K562 (cell line): ENCODE data around the gene SEZ6. TPM values are rescaled to one million over a fixed set of nuclear protein-coding genes. Genes with fewer than 3 reads are reported as not detected.

Experiments used
- ATAC-seq: fragments of 200-7000 bp; cut with Tn5 transposase; 3 replicates; pipeline ENCODE4 v1.9.1; 2020; ENCODE audit warnings: moderate library complexity
- BruUV-seq: library from RNA; stranded (reverse); fragments of 400-500 nt; replicated peaks from 2 replicates; lab custom pipeline; 2021; lab: Mats Ljungman, UMichigan
- CTCF ChIA-PET: fragments of 300-600 bp; formaldehyde crosslinking; extraction: SDS; loops from one replicate; lab custom pipeline; 2021; ENCODE audit warnings: low intra/inter-chr PET ratio; lab: Yijun Ruan, JAX
- POLR2A ChIA-PET: fragments of 300-600, 350-650 bp; sonication (Branson Sonifier 250); formaldehyde crosslinking; extraction: SDS; loops from one replicate; lab custom pipeline; 2021; ENCODE audit warnings: antibody characterized with exemption, inconsistent platforms; lab: Yijun Ruan, JAX
- DNase-seq, 4 experiments: peaks; one replicate each; pipeline versions ENCODE4 v3.0.0 to v3.0.0-alpha.2; 2011 to 2018; ENCODE audit warnings: low spot score in 3 of 4, mixed read lengths in 3 of 4; ENCODE audit errors: extremely low read depth in 1 of 4
- FAIRE-seq: peaks from 2 replicates; lab custom pipeline; 2011; peaks lifted over from hg19 to GRCh38; lab: Jason Lieb, UNC
- H2AFZ ChIP-seq: 2 replicates; pipeline ENCODE4 v1.6.0; 2011; ENCODE audit warnings: low read depth, low read length, control low read depth, inconsistent platforms
- H3K27ac ChIP-seq: fragments of 200-600 bp; 3 replicates; pipeline ENCODE4 v1.8.0; 2011; ENCODE audit warnings: low read depth, mild to moderate bottlenecking, control low read depth, inconsistent platforms, low read length, moderate library complexity, mixed read lengths; ENCODE audit errors: extremely low read depth
- H3K27me3 ChIP-seq, 2 experiments: fragments of 300-600 bp in 1 of 2; 2 replicates in 1 of 2; 3 replicates in 1 of 2; pipeline versions ENCODE4 v1.6.0 to v1.8.0; 2011; ENCODE audit warnings: inconsistent platforms in 2 of 2, low read length in 2 of 2, mild to moderate bottlenecking in 1 of 2, mixed read lengths in 1 of 2, moderate library complexity in 1 of 2; ENCODE audit not compliant: control insufficient read depth in 2 of 2, insufficient read depth in 2 of 2
- H3K36me3 ChIP-seq: fragments of 300-600 bp; 3 replicates; pipeline ENCODE4 v1.8.0; 2011; ENCODE audit warnings: mild to moderate bottlenecking, low read length, inconsistent platforms; ENCODE audit not compliant: control insufficient read depth, insufficient read depth
- H3K4me1 ChIP-seq, 2 experiments: fragments of 200-600 bp in 1 of 2; replicated peaks in 1 of 2; 2 replicates in 1 of 2; 3 replicates in 1 of 2; pipeline versions ENCODE4 v1.5.1 to v1.8.0; 2011; ENCODE audit warnings: inconsistent platforms in 2 of 2, low read length in 2 of 2, mild to moderate bottlenecking in 1 of 2, mixed read lengths in 1 of 2, moderate library complexity in 1 of 2; ENCODE audit not compliant: control insufficient read depth in 2 of 2, insufficient read depth in 2 of 2
- H3K4me2 ChIP-seq: 2 replicates; pipeline ENCODE4 v1.6.1; 2011; ENCODE audit warnings: low read length, control low read depth, inconsistent platforms, mixed read lengths; ENCODE audit not compliant: insufficient read depth
- H3K4me3 ChIP-seq: fragments of 200-600 bp; sonication (generic), shearing (Covaris generic); 2 replicates; pipeline ENCODE4 v1.5.1; 2016; ENCODE audit warnings: control low read depth, inconsistent platforms
- H3K79me2 ChIP-seq: fragments of 200-600 bp; 3 replicates; pipeline ENCODE4 v1.8.0; 2011; ENCODE audit warnings: low read length, inconsistent platforms; ENCODE audit not compliant: control insufficient read depth, insufficient read depth
- H3K9ac ChIP-seq, 2 experiments: 2 replicates each; pipeline versions ENCODE4 v1.6.0 to v1.6.1; 2011; ENCODE audit warnings: low read depth in 2 of 2, low read length in 2 of 2, control low read depth in 1 of 2, inconsistent platforms in 1 of 2, mild to moderate bottlenecking in 1 of 2, mixed read lengths in 1 of 2; ENCODE audit not compliant: insufficient read depth in 1 of 2
- H3K9me1 ChIP-seq: one replicate; pipeline ENCODE4 v1.6.0; 2011; ENCODE audit warnings: inconsistent platforms, mild to moderate bottlenecking, low read length, moderate library complexity; ENCODE audit not compliant: control insufficient read depth, insufficient read depth
- H3K9me3 ChIP-seq: replicated peaks from 2 replicates; pipeline ENCODE4 v1.5.1; 2011; ENCODE audit warnings: low read depth, low read length, inconsistent platforms; ENCODE audit not compliant: control insufficient read depth, insufficient read depth
- H4K20me1 ChIP-seq: replicated peaks from 2 replicates; pipeline ENCODE4 v1.6.1; 2011; ENCODE audit warnings: low read length, inconsistent platforms, mixed read lengths; ENCODE audit not compliant: control insufficient read depth, insufficient read depth
- FOXK2 ChIP-seq, 2 experiments: fragments of 450-650 bp; IDR thresholded peaks in 1 of 2; conservative IDR thresholded peaks in 1 of 2; 2 replicates each; pipeline ENCODE4 v1.6.1; 2016; ENCODE audit warnings: low read depth in 2 of 2, mild to moderate bottlenecking in 1 of 2
- FOXM1 ChIP-seq, 2 experiments: fragments of 450-650 bp in 1 of 2; sonication (generic) in 1 of 2; formaldehyde crosslinking in 1 of 2; IDR thresholded peaks; 2 replicates each; pipeline versions ENCODE4 v1.6.1 to v1.9.0; 2017 to 2022; ENCODE audit warnings: low read depth in 2 of 2, mild to moderate bottlenecking in 2 of 2, missing genetic modification reagents in 1 of 2, moderate library complexity in 1 of 2
- GATA2 ChIP-seq: sonication (generic); formaldehyde crosslinking; IDR thresholded peaks from 2 replicates; pipeline ENCODE4 v1.4.0; 2020; ENCODE audit warnings: mild to moderate bottlenecking, missing genetic modification reagents
- HDAC2 ChIP-seq: fragments of 450-650 bp; IDR thresholded peaks from 2 replicates; pipeline ENCODE4 v1.6.1; 2016; ENCODE audit warnings: mild to moderate bottlenecking
- KLF16 ChIP-seq: IDR thresholded peaks from 2 replicates; pipeline ENCODE4 v1.6.1; 2016; ENCODE audit warnings: antibody characterized with exemption
- MYBL2 ChIP-seq, 2 experiments: fragments of 450-650 bp in 1 of 2; sonication (generic) in 1 of 2; formaldehyde crosslinking in 1 of 2; IDR thresholded peaks; 2 replicates each; pipeline versions ENCODE4 v1.6.1 to v1.8.1; 2017 to 2022; ENCODE audit warnings: borderline replicate concordance in 1 of 2, inconsistent platforms in 1 of 2, low read depth in 1 of 2, mild to moderate bottlenecking in 1 of 2, missing genetic modification reagents in 1 of 2, moderate library complexity in 1 of 2
- NR2F6 ChIP-seq: fragments of 450-650 bp; formaldehyde crosslinking; IDR thresholded peaks from 2 replicates; pipeline ENCODE4 v1.4.0; 2020; ENCODE audit warnings: mild to moderate bottlenecking
- TEAD1 ChIP-seq, 2 experiments: fragments of 450-650 bp in 1 of 2; sonication (generic) in 1 of 2; formaldehyde crosslinking; IDR thresholded peaks; 2 replicates each; pipeline versions ENCODE4 v1.4.0 to v1.8.0; 2020 to 2022; ENCODE audit warnings: mild to moderate bottlenecking in 2 of 2, missing genetic modification reagents in 1 of 2
- WGBS: fragments of 100-300 bp; shearing (Covaris generic); methylation state at CpG from one replicate; pipeline ENCODE4 v1.1.6; 2016; ENCODE audit warnings: low coverage, mixed read lengths; ENCODE audit not compliant: insufficient coverage; ENCODE audit errors: missing lambda C conversion rate; 5-methylcytosine and 5-hydroxymethylcytosine counted together
- in situ Hi-C: fragments of 300-500 bp; cut with MboI; formaldehyde crosslinking; loops from 4 replicates; pipeline ENCODE4 v1.15.0; 2018; ENCODE audit warnings: inconsistent platforms, mixed read lengths
- intact Hi-C: fragments of 100-400 bp; cut with micrococcal nuclease; formaldehyde crosslinking; loops from 2 replicates; pipeline ENCODE4 v1.14.2; 2022
- polyA plus RNA-seq, 8 experiments: library from polyadenylated mRNA; depleted of rRNA in 4 of 8; stranded (reverse) in 5 of 8; unstranded in 3 of 8; fragments of >200 nt; fragmentation: Nextera tagmentation in 2 of 8; fragmentation: Illumina TruSeq in 1 of 8; extraction: Ambion mirVana in 2 of 8; extraction: Trizol in 1 of 8; gene quantifications; 2 replicates each; pipeline versions ENCODE4 v1.2.1 to v1.2.3, GENCODE V29; 2011 to 2014; ENCODE audit warnings: inconsistent platforms in 1 of 8, missing spikeins in 1 of 8
- total RNA-seq, 7 experiments: library from RNA; depleted of rRNA in 6 of 7; stranded (reverse); fragments of >200 nt in 6 of 7; fragmentation: Illumina TruSeq in 2 of 7; extraction: Trizol in 2 of 7; gene quantifications; 2 replicates each; pipeline versions ENCODE4 v1.2.1 to v1.2.3, GENCODE V29; 2011 to 2021; ENCODE audit warnings: low replicate concordance in 1 of 7
- TF ChIP-seq, protein P1 (sequence below), 2 experiments: IDR thresholded peaks; 2 replicates each; pipeline ENCODE4 v1.6.1; 2011; ENCODE audit warnings: borderline replicate concordance in 1 of 2, control low read depth in 1 of 2, low read depth in 1 of 2, low read length in 1 of 2, mild to moderate bottlenecking in 1 of 2, mixed read lengths in 1 of 2, moderate library complexity in 1 of 2; ENCODE audit not compliant: insufficient read depth in 1 of 2, insufficient read length in 1 of 2, poor library complexity in 1 of 2, severe bottlenecking in 1 of 2; ENCODE audit errors: extremely low read depth in 1 of 2
- TF ChIP-seq, protein P2 (sequence below): fragments of 250-450 bp; sonication (Bioruptor Pico); IDR thresholded peaks from 2 replicates; pipeline ENCODE4 v1.5.0; 2021
- TF ChIP-seq, protein P3 (sequence below): fragments of 250-450 bp; sonication (Bioruptor Pico); IDR thresholded peaks from 2 replicates; pipeline ENCODE4 v1.4.0; 2020; ENCODE audit warnings: mild to moderate bottlenecking, moderate library complexity
- TF ChIP-seq, protein P4 (sequence below): sonication (generic); formaldehyde crosslinking; IDR thresholded peaks from 2 replicates; pipeline ENCODE4 v1.8.0; 2022; ENCODE audit warnings: missing genetic modification reagents, mild to moderate bottlenecking, borderline replicate concordance

Gene SEZ6
- total and polyA plus RNA-seq, 9 of the 15 experiments (the other 6 are each of a cell fraction or from before 2014, with no cell fraction given) = not detected

DNA sequence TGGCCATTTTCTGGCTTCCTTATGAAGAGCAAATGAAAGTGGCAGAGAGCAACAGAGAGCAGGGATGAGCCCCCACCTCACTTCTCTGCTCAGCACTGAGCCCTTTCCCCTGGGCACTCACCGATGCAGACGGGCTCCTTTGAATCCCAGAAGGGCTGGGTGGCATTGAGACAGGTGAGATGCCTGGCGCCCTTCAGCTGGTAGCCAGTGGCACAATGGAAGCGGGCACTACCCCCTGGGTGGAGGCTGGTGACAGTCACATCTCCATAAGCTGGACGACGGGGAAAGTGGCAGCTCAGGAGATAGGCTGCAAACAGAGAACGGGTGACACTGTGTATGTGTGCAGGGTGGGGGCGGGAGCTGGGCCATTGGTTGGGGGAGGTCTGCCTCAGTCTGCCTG lies 42.0 kb downstream of the SEZ6 start:
- intact Hi-C loops = no loop called here
- H4K20me1 ChIP-seq = peaks cover 5% of the 10 kb centered on the region; the same call in 1 of the 2 replicates
- no peaks in the 10 kb centered on the region for H3K9me1 ChIP-seq
- in situ Hi-C loops = no loop called here
- no peak overlapping the region for H3K27ac ChIP-seq
- no peak for FAIRE-seq
- no peak for ATAC-seq
- H3K27me3 ChIP-seq = peaks cover 39 to 56% of the 10 kb centered on the region in 2 experiments
- H3K9me3 ChIP-seq = no peaks in the 10 kb centered on the region
- no peak overlapping the region for H3K4me2 ChIP-seq
- WGBS = 0% methylated on average over 7 of the region's 8 CpGs
- no peak overlapping the region for H3K9ac ChIP-seq
- no TSS peak for BruUV-seq
- no peak overlapping the region for H3K4me3 ChIP-seq
- CTCF ChIA-PET = no interaction called here
- no peaks in the 10 kb centered on the region for H3K79me2 ChIP-seq
- no peaks in the 10 kb centered on the region for H3K36me3 ChIP-seq
- H2AFZ ChIP-seq = no peak overlapping the region
- no peak for DNase-seq
- no peaks in the 10 kb centered on the region; a peak in 1 of 5 replicates for H3K4me1 ChIP-seq
- POLR2A ChIA-PET = interaction anchor here (0.8 to 1.3 kb wide), 4 partner anchors 10 to 38 kb away, joined by 3 to 5 read pairs (median 4); partner anchors contain the start of gene PHF12
- TF ChIP-seq FOXK2 (conservative IDR thresholded peaks at IDR 0.05 in 1 of 2, IDR thresholded peaks at IDR 0.05 in 1 of 2; ENCODE audit: low read depth in 2 of 2) = no peak
- TF ChIP-seq MYBL2 (IDR thresholded peaks at IDR 0.05; ENCODE audit: low read depth) = no peak
- TF ChIP-seq MYBL2 (CRISPR knock-in tag; IDR thresholded peaks at IDR 0.05; ENCODE audit: borderline replicate concordance) = no peak
- TF ChIP-seq HDAC2 = no peak
- TF ChIP-seq, protein P1, sequence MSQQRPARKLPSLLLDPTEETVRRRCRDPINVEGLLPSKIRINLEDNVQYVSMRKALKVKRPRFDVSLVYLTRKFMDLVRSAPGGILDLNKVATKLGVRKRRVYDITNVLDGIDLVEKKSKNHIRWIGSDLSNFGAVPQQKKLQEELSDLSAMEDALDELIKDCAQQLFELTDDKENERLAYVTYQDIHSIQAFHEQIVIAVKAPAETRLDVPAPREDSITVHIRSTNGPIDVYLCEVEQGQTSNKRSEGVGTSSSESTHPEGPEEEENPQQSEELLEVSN (IDR thresholded peaks at IDR 0.05; ENCODE audit: borderline replicate concordance in 1 of 2, extremely low read depth in 1 of 2, insufficient read depth in 1 of 2, insufficient read length in 1 of 2, low read depth in 1 of 2, low read length in 1 of 2, poor library complexity in 1 of 2, severe bottlenecking in 1 of 2) = no peak
- TF ChIP-seq KLF16 = no peak
- TF ChIP-seq, protein P2, sequence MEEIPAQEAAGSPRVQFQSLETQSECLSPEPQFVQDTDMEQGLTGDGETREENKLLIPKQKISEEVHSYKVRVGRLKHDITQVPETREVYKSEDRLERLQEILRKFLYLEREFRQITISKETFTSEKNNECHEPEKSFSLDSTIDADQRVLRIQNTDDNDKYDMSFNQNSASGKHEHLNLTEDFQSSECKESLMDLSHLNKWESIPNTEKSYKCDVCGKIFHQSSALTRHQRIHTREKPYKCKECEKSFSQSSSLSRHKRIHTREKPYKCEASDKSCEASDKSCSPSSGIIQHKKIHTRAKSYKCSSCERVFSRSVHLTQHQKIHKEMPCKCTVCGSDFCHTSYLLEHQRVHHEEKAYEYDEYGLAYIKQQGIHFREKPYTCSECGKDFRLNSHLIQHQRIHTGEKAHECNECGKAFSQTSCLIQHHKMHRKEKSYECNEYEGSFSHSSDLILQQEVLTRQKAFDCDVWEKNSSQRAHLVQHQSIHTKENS (CRISPR knock-in tag) = no peak
- TF ChIP-seq TEAD1 (CRISPR knock-in tag; IDR thresholded peaks at IDR 0.05) = no peak
- TF ChIP-seq NR2F6 = no peak
- TF ChIP-seq, protein P3, sequence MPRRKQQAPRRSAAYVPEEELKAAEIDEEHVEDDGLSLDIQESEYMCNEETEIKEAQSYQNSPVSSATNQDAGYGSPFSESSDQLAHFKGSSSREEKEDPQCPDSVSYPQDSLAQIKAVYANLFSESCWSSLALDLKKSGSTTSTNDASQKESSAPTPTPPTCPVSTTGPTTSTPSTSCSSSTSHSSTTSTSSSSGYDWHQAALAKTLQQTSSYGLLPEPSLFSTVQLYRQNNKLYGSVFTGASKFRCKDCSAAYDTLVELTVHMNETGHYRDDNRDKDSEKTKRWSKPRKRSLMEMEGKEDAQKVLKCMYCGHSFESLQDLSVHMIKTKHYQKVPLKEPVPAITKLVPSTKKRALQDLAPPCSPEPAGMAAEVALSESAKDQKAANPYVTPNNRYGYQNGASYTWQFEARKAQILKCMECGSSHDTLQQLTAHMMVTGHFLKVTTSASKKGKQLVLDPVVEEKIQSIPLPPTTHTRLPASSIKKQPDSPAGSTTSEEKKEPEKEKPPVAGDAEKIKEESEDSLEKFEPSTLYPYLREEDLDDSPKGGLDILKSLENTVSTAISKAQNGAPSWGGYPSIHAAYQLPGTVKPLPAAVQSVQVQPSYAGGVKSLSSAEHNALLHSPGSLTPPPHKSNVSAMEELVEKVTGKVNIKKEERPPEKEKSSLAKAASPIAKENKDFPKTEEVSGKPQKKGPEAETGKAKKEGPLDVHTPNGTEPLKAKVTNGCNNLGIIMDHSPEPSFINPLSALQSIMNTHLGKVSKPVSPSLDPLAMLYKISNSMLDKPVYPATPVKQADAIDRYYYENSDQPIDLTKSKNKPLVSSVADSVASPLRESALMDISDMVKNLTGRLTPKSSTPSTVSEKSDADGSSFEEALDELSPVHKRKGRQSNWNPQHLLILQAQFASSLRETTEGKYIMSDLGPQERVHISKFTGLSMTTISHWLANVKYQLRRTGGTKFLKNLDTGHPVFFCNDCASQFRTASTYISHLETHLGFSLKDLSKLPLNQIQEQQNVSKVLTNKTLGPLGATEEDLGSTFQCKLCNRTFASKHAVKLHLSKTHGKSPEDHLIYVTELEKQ = no peak
- no peak for TF ChIP-seq FOXM1 (IDR thresholded peaks at IDR 0.05; ENCODE audit: low read depth)
- TF ChIP-seq FOXM1 (CRISPR knock-in tag; IDR thresholded peaks at IDR 0.05; ENCODE audit: low read depth) = no peak
- TF ChIP-seq, protein P4, sequence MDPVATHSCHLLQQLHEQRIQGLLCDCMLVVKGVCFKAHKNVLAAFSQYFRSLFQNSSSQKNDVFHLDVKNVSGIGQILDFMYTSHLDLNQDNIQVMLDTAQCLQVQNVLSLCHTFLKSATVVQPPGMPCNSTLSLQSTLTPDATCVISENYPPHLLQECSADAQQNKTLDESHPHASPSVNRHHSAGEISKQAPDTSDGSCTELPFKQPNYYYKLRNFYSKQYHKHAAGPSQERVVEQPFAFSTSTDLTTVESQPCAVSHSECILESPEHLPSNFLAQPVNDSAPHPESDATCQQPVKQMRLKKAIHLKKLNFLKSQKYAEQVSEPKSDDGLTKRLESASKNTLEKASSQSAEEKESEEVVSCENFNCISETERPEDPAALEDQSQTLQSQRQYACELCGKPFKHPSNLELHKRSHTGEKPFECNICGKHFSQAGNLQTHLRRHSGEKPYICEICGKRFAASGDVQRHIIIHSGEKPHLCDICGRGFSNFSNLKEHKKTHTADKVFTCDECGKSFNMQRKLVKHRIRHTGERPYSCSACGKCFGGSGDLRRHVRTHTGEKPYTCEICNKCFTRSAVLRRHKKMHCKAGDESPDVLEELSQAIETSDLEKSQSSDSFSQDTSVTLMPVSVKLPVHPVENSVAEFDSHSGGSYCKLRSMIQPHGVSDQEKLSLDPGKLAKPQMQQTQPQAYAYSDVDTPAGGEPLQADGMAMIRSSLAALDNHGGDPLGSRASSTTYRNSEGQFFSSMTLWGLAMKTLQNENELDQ (CRISPR knock-in tag) = no peak
- no peak for TF ChIP-seq GATA2 (CRISPR knock-in tag)
